ENCODE measurements around the gene PIK3R6. TPM values are rescaled to one million over a fixed set of nuclear protein-coding genes. Genes with fewer than 3 reads are reported as not detected.

PIK3R6 gene
- total RNA-seq, 1 experiment from 2014 or later: not detected

GRCh38 chr17:8762012-8762411, 105.5 kb downstream of the PIK3R6 start:
- Histone ChIP-seq H3K4ac (ENCODE audit: low read depth, low read length) (no peak overlapping the region), H4K5ac (ENCODE audit: insufficient read length, low read depth, low read length) (no peak overlapping the region), H2BK15ac (ENCODE audit: low read depth, low read length) (no peak overlapping the region), H3K56ac (ENCODE audit: insufficient read length, low read depth, low read length) (no peak overlapping the region), H3K79me1 (ENCODE audit: insufficient read depth, low read depth, low read length, poor library complexity, severe bottlenecking) (no peaks in the 10 kb centered on the region), H2BK5ac (ENCODE audit: insufficient read length, low read length) (no peak overlapping the region), H3T11ph (ENCODE audit: low read length) (no peak overlapping the region), H3K23me2 (ENCODE audit: insufficient read length, low read depth, low read length, poor library complexity, severe bottlenecking) (no peaks in the 10 kb centered on the region), H3K14ac (ENCODE audit: insufficient read depth, low read length) (no peak overlapping the region), H4K8ac (replicated peaks; ENCODE audit: insufficient read length, low read depth, low read length) (no peak overlapping the region), H2AFZ (ENCODE audit: low read length) (no peak overlapping the region), H3K9ac (ENCODE audit: extremely low read depth, insufficient read length, low read length) (no peak overlapping the region), H3K18ac (ENCODE audit: insufficient read length, low read depth, low read length) (no peak overlapping the region), H3K79me2 (ENCODE audit: insufficient read depth, low read length) (no peaks in the 10 kb centered on the region), H2BK20ac (ENCODE audit: low read depth, low read length, poor library complexity, severe bottlenecking) (no peak overlapping the region), H3K27me3 (ENCODE audit: insufficient read depth, low read length) (no peaks in the 10 kb centered on the region), H3K9me3 (ENCODE audit: control insufficient read depth, low read depth, low read length) (no peaks in the 10 kb centered on the region), H4K20me1 (ENCODE audit: control insufficient read depth, insufficient read depth, insufficient read length) (no peaks in the 10 kb centered on the region), H3K4me1 (ENCODE audit: insufficient read depth, low read length) (no peaks in the 10 kb centered on the region), H3K27ac (ENCODE audit: insufficient read length, low read depth, low read length) (no peak overlapping the region), H2AK5ac (ENCODE audit: insufficient read length, low read length) (no peak overlapping the region), H3K23ac (ENCODE audit: insufficient read length, low read depth, low read length) (no peak overlapping the region), H3K4me2 (ENCODE audit: insufficient read depth, insufficient read length, low read length) (no peak overlapping the region), H4K91ac (ENCODE audit: insufficient read length, low read depth, low read length) (no peak overlapping the region), H2BK12ac (ENCODE audit: insufficient read length, low read depth, low read length) (no peak overlapping the region), H2BK120ac (ENCODE audit: low read depth, low read length, poor library complexity, severe bottlenecking) (no peak overlapping the region)
- Mint-ChIP-seq H3K27me3 (ENCODE audit: low read depth) (peaks cover 25% of the 10 kb centered on the region), H3K27ac (no peak overlapping the region), H3K9me3 (peaks cover 3 to 5% of the 10 kb centered on the region in 2 experiments; a peak in 4 of 5 replicates), H3K4me3 (no peak overlapping the region), H3K4me1 (peaks cover 4 to 5% of the 10 kb centered on the region in 2 experiments), H3K36me3 (ENCODE audit: insufficient read depth in 1 of 3, low read depth in 3 of 3) (no peaks in the 10 kb centered on the region)
- WGBS (ENCODE audit: extremely low coverage, insufficient read length, low lambda C conversion rate): no CpG with 5 or more reads among the region's 8 CpGs
- DNase-seq: no peak
- TF ChIP-seq CTCF (conservative IDR thresholded peaks at IDR 0.05): no peak
